ENCODE data around the gene SYNPO.

SYNPO gene

GRCh38 chr5:150689120-150689519 lies 48.7 kb downstream of the SYNPO start:
- Histone ChIP-seq H3K27ac (no peak overlapping the region), H3K27me3 (ENCODE audit: control insufficient read depth, insufficient read depth, low read length) (no peaks in the 10 kb centered on the region), H3K79me2 (no peaks in the 10 kb centered on the region), H2AFZ (no peak overlapping the region), H3K4me2 (ENCODE audit: low read length) (no peak overlapping the region), H3K4me3 (ENCODE audit: low read depth, low read length) (no peak overlapping the region), H3K36me3 (ENCODE audit: control insufficient read depth, insufficient read depth, low read length) (no peaks in the 10 kb centered on the region), H3K9me3 (ENCODE audit: control insufficient read depth, low read length) (no peaks in the 10 kb centered on the region), H3K9ac (no peak overlapping the region), H3K4me1 (no peaks in the 10 kb centered on the region)
- TF ChIP-seq CTCF (IDR thresholded peaks at IDR 0.05) = no peak

GRCh38 chr5:150690760-150691159 lies 50.3 kb downstream of the SYNPO start:
- H3K9ac ChIP-seq = no peak overlapping the region
- no peaks in the 10 kb centered on the region for H3K79me2 ChIP-seq
- no peaks in the 10 kb centered on the region for H3K36me3 ChIP-seq (ENCODE audit: control insufficient read depth, insufficient read depth, low read length)
- H2AFZ ChIP-seq = no peak overlapping the region
- no peak overlapping the region for H3K4me2 ChIP-seq (ENCODE audit: low read length)
- no peaks in the 10 kb centered on the region for H3K4me1 ChIP-seq
- no peaks in the 10 kb centered on the region for H3K9me3 ChIP-seq (ENCODE audit: control insufficient read depth, low read length)
- H3K27me3 ChIP-seq (ENCODE audit: control insufficient read depth, insufficient read depth, low read length) = no peaks in the 10 kb centered on the region
- no peak overlapping the region for H3K27ac ChIP-seq
- H3K4me3 ChIP-seq (ENCODE audit: low read depth, low read length) = no peak overlapping the region
- no peak for TF ChIP-seq CTCF (IDR thresholded peaks at IDR 0.05)

DNA sequence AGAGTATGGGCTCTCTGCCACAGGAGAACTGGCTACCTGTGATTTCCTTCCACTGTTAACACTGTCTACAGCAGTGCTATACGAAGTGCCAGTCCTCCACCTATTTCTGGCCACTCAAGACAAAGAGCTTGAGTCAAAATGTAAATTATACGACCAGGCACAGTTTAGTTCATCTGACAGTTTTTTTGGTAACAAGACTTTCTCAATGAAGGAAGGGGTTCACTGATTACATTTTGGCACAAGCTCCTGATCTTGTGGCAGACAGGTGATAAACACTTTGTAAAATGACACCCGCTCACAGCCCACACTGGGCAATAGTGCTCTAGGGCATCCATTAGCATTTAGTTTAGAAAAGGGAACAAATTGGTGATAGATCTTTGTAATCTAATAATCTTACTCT lies 51.8 kb downstream of the SYNPO start:
- Histone ChIP-seq H3K36me3 (ENCODE audit: control insufficient read depth, insufficient read depth, low read length) (no peaks in the 10 kb centered on the region), H2AFZ (no peak overlapping the region), H3K79me2 (no peaks in the 10 kb centered on the region), H3K27me3 (ENCODE audit: control insufficient read depth, insufficient read depth, low read length) (no peaks in the 10 kb centered on the region), H3K9ac (no peak overlapping the region), H3K27ac (no peak overlapping the region), H3K4me3 (ENCODE audit: low read depth, low read length) (no peak overlapping the region), H3K9me3 (ENCODE audit: control insufficient read depth, low read length) (no peaks in the 10 kb centered on the region), H3K4me1 (no peaks in the 10 kb centered on the region), H3K4me2 (ENCODE audit: low read length) (no peak overlapping the region)
- TF ChIP-seq CTCF (IDR thresholded peaks at IDR 0.05) = no peak

DNA sequence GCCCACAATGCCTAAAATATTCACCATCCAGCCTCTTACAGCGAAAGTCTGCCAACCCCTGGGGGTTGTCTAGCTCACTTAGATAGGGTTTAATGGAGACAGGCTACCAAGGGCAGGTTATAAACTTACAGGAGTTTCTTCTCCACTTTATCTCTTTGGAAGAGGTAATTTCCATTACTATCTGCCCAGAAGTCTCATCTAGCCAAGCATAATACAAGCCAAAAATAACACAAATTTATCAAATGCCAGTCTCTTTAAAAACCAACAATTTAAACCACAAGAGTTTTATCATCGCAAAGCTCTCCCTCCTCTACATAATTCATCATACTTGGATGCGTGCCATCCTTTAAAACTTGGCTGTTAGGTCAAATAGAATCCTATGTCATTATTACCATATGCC lies 54.2 kb downstream of the SYNPO start:
- H3K9ac ChIP-seq = no peak overlapping the region
- no peak overlapping the region for H3K27ac ChIP-seq
- no peaks in the 10 kb centered on the region for H3K79me2 ChIP-seq
- peaks cover 4% of the 10 kb centered on the region for H3K4me1 ChIP-seq
- no peak for TF ChIP-seq CTCF (IDR thresholded peaks at IDR 0.05)
- H3K4me3 ChIP-seq (ENCODE audit: low read depth, low read length) = no peak overlapping the region
- no peaks in the 10 kb centered on the region for H3K36me3 ChIP-seq (ENCODE audit: control insufficient read depth, insufficient read depth, low read length)
- no peaks in the 10 kb centered on the region for H3K27me3 ChIP-seq (ENCODE audit: control insufficient read depth, insufficient read depth, low read length)
- H3K9me3 ChIP-seq (ENCODE audit: control insufficient read depth, low read length) = no peaks in the 10 kb centered on the region
- H3K4me2 ChIP-seq (ENCODE audit: low read length) = no peak overlapping the region
- H2AFZ ChIP-seq = no peak overlapping the region

DNA sequence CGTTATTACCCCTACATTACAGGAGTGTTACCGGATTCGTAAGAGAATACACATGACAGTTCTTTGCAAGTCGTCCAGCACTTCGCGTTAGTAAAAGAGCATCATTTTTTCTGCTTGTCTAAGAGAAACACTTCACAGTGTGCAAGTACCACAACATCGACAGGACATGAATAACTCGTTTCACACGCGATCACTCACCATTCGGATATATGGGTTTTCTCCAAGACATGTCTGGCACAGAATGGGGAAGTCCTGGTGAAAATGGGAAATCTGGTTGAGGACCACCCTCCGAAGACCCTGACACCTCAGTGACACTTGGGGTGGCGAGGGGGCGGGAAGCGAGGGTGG lies 59.8 kb downstream of the SYNPO start:
- no peaks in the 10 kb centered on the region for H3K27me3 ChIP-seq (ENCODE audit: control insufficient read depth, insufficient read depth, low read length)
- peaks cover 4% of the 10 kb centered on the region for H3K4me1 ChIP-seq
- H3K9me3 ChIP-seq (ENCODE audit: control insufficient read depth, low read length) = no peaks in the 10 kb centered on the region
- no peaks in the 10 kb centered on the region for H3K36me3 ChIP-seq (ENCODE audit: control insufficient read depth, insufficient read depth, low read length)
- peak overlapping the region; percentile 81 for H2AFZ ChIP-seq
- peak overlapping the region; percentile 82 for H3K4me2 ChIP-seq (ENCODE audit: low read length)
- H3K4me3 ChIP-seq (ENCODE audit: low read depth, low read length) = peak overlapping the region; percentile 97
- no peaks in the 10 kb centered on the region for H3K79me2 ChIP-seq
- no peak for TF ChIP-seq CTCF (IDR thresholded peaks at IDR 0.05)
- H3K9ac ChIP-seq = peak overlapping the region; percentile 64
- peak overlapping the region; percentile 87 for H3K27ac ChIP-seq

Data from parathyroid adenoma (tissue), 2 donors.